HG03175 (cell line): ENCODE measurements around the gene PAQR8.

Source experiments
- ATAC-seq: cut with Tn5 transposase; IDR thresholded peaks from one replicate; pipeline ENCODE4 v1.9.1; 2021; ENCODE audit warnings: mild to moderate bottlenecking, moderate library complexity; ENCODE audit not compliant: unreplicated experiment

Gene PAQR8, protein sequence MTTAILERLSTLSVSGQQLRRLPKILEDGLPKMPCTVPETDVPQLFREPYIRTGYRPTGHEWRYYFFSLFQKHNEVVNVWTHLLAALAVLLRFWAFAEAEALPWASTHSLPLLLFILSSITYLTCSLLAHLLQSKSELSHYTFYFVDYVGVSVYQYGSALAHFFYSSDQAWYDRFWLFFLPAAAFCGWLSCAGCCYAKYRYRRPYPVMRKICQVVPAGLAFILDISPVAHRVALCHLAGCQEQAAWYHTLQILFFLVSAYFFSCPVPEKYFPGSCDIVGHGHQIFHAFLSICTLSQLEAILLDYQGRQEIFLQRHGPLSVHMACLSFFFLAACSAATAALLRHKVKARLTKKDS

DNA sequence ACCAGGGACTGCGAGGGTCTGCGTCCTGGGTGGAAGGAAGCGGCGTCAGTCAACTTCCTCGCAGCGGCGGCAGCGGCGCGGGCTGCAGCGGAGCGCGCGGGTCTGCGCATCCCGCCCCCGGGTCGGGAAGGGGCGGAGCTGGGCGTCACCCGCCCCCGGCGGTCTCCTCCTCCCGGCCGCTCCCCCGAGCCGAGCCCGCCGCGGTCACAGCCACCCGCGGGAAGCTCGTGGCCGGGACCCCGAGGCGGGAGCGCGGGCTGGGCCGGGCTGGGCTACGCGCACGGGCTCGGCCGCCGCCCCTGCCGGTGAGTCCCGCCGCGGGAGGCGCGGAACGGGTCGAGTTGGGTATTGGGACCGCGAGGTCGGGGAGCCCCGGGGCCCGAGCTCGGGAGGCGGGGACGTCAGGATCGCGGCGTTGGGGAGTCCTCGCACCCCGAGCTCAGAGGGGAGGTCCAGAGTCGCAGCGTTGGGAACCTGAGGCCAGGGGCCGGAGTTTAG, at the start of gene PAQR8:
Gene PAQR8, plus strand, starts transcription at position 207 of the 498 bp plus-strand sequence. CDS start 41,063 bp downstream, outside the sequence.
- ATAC-seq: peak; percentile 86

DNA sequence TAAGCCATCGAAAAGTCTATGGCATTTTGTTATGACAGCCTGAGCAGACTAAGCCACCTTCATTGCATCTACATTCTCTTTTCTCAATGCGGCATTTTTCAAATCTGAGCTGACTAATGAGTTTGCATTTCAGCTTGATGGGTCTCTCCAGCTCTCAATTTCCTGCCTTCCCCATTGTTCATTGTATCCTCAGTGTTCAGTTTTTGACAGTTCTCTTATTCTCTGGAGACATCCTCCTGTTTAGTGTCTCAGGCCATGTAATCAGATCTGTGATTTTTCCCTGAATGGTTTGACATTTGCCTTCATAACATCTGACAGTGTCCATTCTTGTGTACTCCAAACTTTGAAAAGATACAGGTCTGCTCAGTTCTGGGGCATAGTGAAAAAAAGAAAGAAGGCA, 49.5 kb upstream of the PAQR8 start:
- no peak for ATAC-seq

DNA sequence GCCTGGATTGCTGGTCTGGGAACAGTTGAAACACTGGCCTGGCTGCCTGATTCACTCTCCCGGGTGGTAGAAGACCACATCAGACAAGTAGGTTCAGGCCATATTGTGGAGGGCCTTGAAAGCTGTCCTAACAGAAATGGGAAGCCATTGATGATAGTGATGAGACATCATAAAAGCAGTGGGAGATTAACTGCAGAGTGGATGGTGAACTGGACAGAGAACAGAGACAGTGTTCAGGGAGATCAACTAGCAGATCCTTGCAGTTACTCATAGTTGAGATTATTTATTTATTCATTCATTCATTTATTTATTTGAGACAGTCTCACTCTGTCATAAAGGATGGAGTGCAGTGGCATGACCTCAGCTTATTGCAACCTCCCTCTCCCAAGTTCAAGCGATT, 47.2 kb upstream of the PAQR8 start:
- no peak for ATAC-seq

DNA sequence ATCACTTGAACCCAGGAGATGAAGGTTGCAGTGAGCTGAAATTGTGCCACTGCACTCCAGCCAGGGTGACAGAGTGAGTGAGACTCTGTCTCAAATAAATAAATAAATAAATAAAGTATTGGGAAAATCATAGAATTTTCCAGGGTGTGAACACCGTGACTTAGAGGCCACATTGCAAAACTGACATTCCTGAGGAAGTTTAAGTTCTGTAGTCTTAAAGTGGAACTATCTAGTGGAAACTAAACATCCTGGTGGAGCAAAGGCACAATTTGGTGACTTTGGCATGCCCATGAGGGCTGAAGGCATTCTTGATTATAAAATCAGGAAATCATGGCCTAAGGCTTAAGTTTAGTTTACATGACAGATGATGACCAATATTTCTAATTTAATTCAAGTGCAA, 44.7 kb upstream of the PAQR8 start:
- ATAC-seq: no peak

DNA sequence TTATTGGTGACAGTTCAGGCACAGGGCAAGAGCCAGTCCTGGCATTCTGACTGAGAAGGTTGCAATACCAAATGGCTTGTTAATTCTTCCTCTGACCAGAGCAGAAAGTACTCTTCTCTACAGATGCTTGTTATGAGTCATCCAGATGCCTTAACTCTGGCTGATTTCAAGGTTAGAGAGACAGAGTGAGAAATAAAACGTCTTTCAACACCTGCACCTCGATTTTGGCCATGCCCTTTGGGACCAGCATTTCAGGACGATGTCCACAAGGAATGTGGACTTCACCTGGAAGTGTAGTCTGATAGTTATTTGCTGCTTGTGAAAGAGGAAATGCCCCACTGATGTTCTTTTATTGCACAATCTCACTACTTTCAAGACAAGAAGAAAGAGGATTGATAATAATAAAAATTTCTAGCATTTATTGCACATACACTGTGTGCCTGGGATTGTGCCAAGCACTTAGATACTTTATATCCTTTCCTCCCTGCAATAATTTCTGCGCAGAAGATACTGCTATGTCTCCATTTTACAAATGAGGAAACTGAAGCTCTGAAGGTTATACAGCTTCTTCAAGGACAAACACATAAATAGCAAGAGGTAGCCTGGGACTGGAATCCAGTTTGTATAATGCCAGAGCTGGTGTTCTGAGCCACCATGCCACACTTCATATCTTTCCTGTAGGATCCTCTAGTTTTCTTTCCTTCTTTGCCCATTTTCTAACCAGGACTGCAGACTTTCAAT, 43.9 kb upstream of the PAQR8 start:
- ATAC-seq: peak; percentile 100

DNA sequence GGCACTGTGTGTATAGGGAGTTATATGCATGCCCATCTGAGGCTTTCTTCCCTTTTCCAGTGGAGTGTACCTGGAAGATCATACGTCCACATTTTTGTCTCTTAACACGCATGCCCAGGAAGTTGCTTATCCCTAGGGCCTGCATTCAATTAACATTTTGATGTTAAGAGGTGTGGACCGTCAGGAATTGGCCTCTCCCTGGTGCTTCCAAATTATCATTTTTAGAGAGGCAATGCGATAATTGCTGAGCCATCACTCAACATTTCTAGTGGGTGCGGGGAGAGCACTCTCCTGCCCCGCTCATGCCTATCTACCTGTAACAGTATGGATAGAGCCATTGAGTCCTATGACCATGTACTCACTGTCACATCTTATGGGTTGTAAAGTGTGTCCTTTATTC, 37.8 kb upstream of the PAQR8 start:
- ATAC-seq: no peak

DNA sequence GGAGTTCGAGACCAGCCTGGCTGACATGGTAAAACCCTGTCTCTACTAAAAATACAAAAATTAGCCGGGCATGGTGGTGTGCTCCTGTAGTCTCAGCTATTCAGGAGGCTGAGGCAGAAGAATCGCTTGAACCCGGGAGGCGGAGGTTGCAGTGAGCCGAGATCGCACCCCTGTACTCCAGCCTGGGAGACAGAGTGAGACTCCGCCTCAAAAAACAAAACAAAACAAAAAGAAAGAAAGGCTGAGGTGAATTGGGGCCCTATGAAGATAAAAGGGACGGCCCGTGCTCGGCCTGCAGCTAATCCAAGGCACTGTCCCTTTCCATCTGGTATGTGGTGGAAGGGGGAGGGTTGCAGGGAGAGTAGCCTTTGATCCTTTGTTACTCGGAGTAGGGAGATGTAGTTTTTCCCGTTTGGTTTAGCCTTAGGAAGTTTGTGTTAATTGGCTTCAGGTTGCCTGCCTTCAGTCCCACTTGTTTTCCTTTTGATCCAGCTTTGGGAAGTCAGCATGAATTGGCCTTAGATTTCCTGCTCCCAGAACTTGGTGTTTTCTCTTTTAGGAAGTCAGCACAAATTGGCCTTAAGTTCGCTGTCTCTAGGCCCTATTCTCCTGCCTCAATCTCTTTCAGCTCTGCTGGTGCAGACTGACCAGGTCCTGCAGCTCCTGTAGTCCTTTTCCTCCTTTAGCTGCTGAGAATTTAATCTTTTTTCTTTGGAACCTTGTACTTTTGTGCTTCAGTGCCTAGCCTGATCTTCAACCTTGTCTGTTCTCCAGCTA, 36.1 kb upstream of the PAQR8 start:
- no peak for ATAC-seq

DNA sequence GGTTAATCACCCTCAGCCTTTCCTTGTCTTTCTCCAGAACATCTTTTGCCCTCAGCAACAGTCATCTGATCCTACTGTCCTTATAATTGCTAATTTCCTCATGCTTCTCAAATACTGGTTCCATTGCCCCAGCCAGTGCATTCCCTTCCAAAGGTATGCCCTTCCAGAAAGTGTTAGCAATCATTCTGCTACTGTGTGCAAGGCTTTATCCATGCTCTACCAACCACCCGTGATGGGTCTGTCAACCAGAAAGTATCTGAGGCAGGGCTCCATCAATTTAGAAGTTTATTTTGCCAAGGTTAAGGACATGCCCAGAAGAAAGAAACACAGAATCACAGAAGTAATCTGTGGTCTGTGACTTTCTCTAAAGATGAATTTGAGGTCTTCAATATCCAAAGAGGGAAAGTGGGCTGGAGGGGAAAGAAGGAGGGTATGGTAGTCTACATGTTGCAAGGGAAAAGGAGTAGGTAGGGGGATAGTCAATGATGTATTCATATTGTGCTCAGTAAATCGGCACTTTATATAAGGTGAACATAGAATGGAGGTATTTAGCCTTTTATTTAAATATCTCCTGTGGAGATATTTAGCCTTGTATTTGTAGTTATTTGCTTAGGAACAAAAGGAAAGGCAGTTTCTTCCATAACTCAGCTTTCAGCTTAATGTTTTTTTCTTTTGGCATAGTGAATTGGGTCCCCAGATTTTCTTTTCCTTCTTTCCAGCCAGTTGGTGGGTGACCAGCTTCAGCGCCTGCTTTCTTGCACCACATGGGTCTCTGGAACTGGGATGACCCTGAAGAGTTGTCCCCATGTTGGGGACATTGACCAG, 35.2 kb upstream of the PAQR8 start:
- ATAC-seq: no peak

DNA sequence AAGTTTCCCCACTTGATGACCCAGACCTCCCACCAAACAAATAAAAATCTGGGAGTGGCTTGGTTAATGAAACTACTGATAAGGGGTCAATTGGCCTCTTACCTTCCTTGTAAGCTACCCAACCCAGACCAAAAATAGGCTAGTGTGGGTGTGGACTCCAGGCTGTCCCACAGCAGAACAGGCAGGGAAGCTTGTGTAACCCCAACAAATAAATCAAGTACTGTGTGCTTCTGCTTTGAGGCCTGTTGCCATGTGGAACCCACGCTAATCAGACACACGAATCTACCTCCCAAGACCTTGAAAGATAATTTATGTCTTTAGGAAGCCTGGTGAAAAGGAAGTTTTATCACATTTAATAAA, 33.7 kb upstream of the PAQR8 start:
- no peak for ATAC-seq

DNA sequence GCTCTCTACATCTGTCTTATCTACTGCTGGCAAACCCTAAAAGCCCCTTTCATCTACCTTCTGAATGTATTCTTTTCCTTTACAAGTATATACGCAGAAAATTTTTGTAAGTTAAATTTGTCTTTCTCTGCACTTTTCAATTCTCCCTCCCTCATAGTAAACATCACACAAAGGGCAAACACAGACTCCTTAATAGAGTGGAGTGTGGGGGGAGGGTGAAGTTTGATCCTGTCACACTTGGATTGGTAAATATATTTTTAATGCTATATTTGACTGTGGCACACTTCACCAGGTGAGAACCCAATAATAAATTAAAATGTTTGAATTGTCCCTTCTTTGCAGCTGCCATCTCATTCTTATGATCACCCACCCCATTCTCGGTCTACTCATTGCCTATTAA, 33.2 kb upstream of the PAQR8 start:
- ATAC-seq: no peak

DNA sequence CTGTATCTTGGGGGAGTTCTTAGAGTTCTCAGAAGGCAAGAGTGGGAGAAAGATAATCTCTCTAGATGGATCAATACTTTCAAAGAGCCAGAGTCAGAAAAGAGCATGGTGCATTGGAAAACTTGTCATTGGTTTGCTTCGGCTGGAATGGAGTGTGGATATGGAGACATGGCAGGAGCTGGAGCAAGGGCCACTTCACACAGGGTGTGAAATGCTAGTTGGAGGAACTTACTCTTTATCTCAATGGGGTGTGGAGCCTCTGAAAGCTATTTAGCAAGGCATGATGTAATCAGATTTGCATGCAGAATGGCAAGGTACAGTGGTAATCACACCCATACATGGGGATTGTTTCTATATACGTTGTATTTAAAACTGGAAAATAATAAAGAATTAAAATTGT, 31.5 kb upstream of the PAQR8 start:
- no peak for ATAC-seq

DNA sequence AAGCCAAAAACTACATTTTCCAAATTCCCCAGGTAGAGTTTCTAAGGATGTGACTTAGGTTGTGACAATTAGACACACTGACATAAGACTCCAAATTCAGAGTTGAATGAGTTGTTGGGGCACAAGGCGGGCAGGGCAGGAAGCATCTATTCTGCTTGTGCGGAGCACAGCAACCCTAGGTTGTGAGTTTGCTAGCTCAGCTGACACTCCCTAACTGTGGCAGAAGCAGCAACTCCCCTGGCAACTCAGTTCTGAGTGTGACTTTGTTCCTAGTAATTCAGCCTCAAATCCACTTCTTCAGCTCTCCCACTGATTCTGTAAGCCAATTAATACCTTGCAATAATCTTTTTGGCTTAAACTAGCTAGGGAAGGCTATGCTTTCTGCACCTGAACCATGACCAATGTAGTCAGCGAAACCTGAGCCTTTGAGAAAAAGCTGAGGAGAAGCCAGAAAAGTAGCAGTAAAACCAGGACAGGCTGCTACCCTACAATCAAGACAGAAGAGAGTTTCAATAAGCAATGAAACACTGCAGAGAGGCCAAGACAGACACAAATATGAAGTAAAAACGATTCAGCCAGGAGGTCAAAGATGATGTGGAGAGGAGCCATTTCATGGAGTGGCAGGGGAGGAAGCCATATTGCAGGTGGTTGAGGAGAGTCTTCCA, 30.0 kb upstream of the PAQR8 start:
- no peak for ATAC-seq

DNA sequence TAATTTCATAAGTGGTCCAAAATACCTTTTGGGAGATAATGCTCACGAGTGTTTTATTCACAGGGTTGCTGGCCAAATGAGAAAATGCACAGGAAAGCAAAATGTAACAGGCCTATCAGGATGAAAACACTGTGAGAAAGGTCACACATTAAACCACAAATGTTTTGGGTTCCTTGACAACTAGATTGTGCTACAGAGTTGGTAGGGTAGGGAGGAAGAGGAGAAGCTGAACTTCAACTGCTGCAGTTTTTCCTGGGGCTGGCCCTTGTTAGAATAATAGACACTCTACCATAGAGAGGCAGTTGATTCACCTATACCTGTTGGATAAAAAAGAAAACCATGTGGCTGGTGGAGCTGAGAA, 28.1 kb upstream of the PAQR8 start:
- peak; percentile 79 for ATAC-seq

DNA sequence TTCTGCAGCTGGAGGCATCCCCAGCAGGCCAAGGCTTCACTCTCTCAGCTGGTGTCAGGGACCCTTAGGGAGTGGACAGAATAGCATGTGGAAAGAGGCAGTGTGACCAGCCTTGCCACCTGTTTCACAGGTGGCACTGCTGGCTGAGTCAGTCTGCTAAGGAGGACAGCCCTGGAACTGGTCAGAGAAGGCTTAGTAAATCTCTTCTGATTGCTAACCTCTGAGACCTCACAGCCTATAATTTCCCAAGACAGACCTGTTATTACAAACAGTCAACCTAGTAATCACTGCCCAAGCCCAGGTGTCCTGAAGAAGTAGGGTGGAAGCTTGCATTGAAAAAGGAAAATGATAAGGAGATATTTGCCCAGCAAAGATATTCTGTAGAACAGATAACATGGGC, 26.4 kb upstream of the PAQR8 start:
- no peak for ATAC-seq

DNA sequence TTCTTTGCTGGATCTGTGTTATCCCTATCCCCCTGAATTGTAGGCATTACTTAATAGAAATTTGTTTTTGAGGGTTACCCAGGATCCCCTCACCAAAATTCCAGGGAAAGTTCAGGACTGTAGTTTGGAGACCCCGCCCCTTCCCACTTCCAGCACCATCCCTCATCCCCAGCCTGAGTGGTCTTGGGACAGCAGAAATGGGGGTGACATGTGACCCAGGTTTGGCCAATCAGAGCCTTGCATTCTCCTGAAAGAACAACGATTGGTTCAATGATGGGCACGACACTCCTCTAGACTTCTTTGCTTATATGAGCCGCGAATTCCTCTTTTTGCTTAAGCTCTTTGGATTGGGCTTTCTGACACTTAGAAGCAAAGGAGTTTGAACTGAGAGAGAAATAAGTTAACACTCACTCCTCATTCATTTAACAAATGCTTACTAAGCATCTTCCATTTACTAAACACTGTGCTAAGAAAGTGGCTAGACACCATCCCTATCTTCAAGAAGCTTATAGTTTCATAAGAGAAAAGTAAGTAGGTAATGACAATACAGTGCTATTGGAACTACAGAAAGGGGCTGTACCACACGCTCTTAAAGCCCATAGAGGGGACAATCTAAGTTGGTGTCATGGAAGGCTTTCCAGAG, 24.9 kb upstream of the PAQR8 start:
- ATAC-seq: no peak

DNA sequence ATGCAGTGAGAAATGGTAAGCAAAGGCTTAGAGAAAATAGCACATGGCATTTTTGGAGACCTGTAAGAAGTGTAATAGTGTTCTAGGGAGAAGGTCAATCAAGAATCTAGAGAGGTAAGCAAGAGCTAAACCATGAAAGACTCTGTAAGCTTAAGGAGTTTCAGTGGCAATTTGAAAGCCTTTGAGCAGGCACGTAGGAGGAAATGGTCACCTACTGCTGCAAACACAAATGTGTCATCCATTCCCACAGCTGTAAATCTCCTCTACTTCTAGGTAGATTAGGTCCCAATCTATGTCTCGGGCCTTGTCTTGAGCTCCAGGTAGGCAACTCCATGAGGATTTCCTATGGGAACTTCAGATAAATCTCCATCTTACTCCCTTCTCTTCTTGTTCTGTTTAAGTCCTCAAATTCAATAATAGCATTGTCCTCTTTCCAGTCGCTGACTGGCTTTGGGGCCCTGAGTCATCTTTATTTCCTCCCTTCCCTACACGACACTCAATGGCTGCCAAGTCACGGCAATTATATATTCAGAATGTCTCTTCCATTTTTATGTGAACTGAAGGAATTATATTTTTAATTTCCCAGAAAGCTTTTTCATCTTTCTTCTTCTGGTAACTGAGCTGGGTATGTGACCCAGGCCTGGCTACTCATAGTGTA, 24.2 kb upstream of the PAQR8 start:
- no peak for ATAC-seq

DNA sequence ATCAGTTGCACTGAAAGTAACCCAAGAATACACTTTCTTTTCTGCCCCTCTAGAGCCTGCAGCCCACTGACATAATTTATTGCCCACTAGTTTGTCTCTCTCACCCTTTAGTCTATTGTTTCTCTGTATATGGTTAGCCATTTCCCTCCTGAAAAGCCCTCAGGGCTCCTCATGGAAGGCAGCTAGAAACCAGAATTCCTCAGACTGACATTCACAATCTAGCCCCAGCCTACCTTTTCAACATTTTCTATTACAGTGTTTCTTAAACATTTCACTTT, 21.4 kb upstream of the PAQR8 start:
- ATAC-seq: no peak

DNA sequence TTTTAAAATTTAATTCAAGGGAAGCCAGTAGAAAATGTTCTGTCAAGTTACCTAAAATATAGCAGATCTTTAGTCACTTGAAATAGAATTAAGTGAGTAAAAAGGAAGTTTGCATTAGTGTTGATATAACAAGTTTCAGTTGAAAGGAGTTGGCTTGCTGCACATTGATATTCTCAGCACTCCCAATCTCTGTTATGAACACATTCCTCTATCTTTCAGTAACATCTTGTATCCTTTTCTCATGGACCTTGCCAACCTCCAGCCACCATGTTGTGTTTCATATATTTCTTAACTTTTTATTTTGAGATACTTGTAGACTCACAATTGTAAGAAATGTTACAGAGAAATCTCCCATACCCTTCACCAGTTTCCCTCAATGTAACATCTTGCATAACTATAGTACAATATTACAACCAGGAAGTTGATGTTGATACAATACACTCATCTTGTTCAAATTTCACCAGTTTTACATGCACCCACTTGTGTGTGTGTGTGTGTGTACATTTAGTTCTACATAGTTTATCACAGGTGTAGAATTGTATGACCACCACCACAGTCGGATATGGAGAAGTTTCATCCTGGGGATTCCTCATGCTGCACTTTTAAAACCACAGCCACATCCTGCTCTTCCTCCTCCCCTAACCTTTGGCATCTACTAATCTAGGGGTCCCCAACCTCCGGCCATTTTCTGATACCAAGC, 20.2 kb upstream of the PAQR8 start:
- ATAC-seq: no peak

DNA sequence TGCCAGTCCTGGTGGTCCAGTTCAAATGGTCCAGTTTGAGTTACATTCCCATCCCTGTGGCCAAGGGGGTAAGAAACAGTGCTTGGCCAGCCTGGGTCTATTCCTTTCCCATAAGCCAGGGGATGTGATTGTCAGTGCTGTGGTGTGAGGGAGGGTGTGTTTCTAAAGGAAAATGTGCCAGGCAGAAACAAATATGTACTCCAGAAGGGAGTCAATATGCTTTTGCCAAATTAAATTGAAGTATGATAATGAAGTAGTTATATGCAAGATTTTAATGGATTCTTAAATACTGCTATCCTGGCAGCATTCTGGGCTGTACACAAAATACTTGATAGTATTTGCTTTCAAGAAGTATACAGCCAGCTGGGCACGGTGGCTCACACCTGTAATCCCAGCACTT, 16.6 kb upstream of the PAQR8 start:
- no peak for ATAC-seq
